Right lobe of liver (tissue), 4 donors: ENCODE data around the gene CIB4.

Experiments
- CTCF ChIP-seq, 4 donors: fragments of 200-600 bp in 3 of 4; fragments of 450-650 bp in 1 of 4; IDR thresholded peaks; one replicate each; pipeline versions ENCODE4 v1.5.1 to v1.8.0; 2016 to 2022; ENCODE audit warnings: antibody characterized with exemption in 4 of 4, mild to moderate bottlenecking in 2 of 4
- POLR2A ChIP-seq: fragments of 450-650 bp; IDR thresholded peaks from one replicate; pipeline ENCODE4 v1.6.1; 2017; ENCODE audit warnings: antibody characterized with exemption, mild to moderate bottlenecking
- donor health status: DM: no; HTN: no; CAD: no.
- donor health status: DM: no; HTN: no; CAD: no.
- donor health status: DM: no; HTN: yes; CAD: no.

DNA sequence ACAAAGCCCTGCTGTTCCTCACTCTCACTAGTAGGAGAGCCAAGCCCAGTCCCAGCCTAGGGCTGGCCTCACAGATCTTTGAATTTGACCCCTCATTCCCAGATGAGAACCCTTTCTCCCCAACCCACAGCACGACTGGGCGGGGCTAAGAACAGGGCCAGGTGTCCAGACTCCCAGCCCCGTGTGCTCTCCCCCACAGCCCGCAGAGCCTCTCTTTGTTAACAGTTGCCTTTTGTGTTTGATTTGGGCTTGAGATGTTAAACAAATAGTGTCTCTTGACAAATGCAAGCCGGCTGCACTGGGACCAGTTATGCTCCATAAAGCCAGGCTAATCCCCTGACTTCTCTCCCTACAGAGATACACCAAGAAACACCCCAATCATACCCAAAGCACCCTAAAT, 46.6 kb upstream of the CIB4 start:
- no peak for TF ChIP-seq POLR2A
- no peak for TF ChIP-seq CTCF (IDR thresholded peaks at IDR 0.05)
